LoVo (cell line): ENCODE data around the gene CTBP2.
"Not testable (repeated sequence)": the region's sequence is repeated elsewhere in the genome, so short reads cannot be mapped to it uniquely, and the experiment has no call there.

Experiments used
- DNase-seq: peaks from one replicate; pipeline ENCODE4 v3.0.0-alpha.2; 2016; ENCODE audit warnings: low spot score

Gene CTBP2

GRCh38 chr10:125064681-125065492, 95.5 kb downstream of the CTBP2 start:
- DNase-seq: peak; percentile 90

- DNase-seq: no peak
These were observed 97.0 kb downstream of the CTBP2 start for GRCh38 chr10:125063256-125063925.

GRCh38 chr10:125062914-125063230, 97.5 kb downstream of the CTBP2 start:
- DNase-seq: no peak

GRCh38 chr10:125062227-125062913, 98.0 kb downstream of the CTBP2 start:
- no peak for DNase-seq

GRCh38 chr10:125061557-125062226, 98.7 kb downstream of the CTBP2 start:
- DNase-seq: no peak

GRCh38 chr10:125060826-125061556, 99.4 kb downstream of the CTBP2 start:
- DNase-seq: no peak

- DNase-seq: no peak
These were observed 99.9 kb downstream of the CTBP2 start for GRCh38 chr10:125060482-125060825.

- DNase-seq: no peak
These were observed 100.3 kb downstream of the CTBP2 start for GRCh38 chr10:125060026-125060425.

- DNase-seq: not testable (repeated sequence)
These were observed 101.0 kb downstream of the CTBP2 start for GRCh38 chr10:125059348-125059747.

- DNase-seq: no peak
These were observed 103.0 kb downstream of the CTBP2 start for GRCh38 chr10:125057158-125058001.

- no peak for DNase-seq
These were observed 103.9 kb downstream of the CTBP2 start for GRCh38 chr10:125056161-125057132.

GRCh38 chr10:125055446-125055845, 104.9 kb downstream of the CTBP2 start:
- no peak for DNase-seq

GRCh38 chr10:125054669-125055268, 105.6 kb downstream of the CTBP2 start:
- DNase-seq: no peak

GRCh38 chr10:125054216-125054615, 106.1 kb downstream of the CTBP2 start:
- DNase-seq: no peak

GRCh38 chr10:125052146-125052545, 108.2 kb downstream of the CTBP2 start:
- DNase-seq: no peak

- DNase-seq: no peak
These were observed 110.0 kb downstream of the CTBP2 start for GRCh38 chr10:125050383-125050782.

GRCh38 chr10:125049216-125049881, 111.0 kb downstream of the CTBP2 start:
- no peak for DNase-seq

GRCh38 chr10:125048094-125048864, 112.1 kb downstream of the CTBP2 start:
- DNase-seq: peak; percentile 87
